DND-41 (cell line): ENCODE results near the gene GSE1.

Experiments used
- EZH2 ChIP-seq: IDR thresholded peaks from 3 replicates; pipeline ENCODE4 v1.6.1; 2012; ENCODE audit warnings: borderline replicate concordance, low read depth, mild to moderate bottlenecking, moderate library complexity, low read length, inconsistent platforms; ENCODE audit not compliant: severe bottlenecking
- TF ChIP-seq, protein P1 (sequence below): IDR thresholded peaks from 2 replicates; pipeline ENCODE4 v1.5.1; 2012; ENCODE audit warnings: borderline replicate concordance, low read length, moderate library complexity, mild to moderate bottlenecking; ENCODE audit not compliant: poor library complexity, severe bottlenecking; ENCODE audit errors: extremely low read depth

DNA sequence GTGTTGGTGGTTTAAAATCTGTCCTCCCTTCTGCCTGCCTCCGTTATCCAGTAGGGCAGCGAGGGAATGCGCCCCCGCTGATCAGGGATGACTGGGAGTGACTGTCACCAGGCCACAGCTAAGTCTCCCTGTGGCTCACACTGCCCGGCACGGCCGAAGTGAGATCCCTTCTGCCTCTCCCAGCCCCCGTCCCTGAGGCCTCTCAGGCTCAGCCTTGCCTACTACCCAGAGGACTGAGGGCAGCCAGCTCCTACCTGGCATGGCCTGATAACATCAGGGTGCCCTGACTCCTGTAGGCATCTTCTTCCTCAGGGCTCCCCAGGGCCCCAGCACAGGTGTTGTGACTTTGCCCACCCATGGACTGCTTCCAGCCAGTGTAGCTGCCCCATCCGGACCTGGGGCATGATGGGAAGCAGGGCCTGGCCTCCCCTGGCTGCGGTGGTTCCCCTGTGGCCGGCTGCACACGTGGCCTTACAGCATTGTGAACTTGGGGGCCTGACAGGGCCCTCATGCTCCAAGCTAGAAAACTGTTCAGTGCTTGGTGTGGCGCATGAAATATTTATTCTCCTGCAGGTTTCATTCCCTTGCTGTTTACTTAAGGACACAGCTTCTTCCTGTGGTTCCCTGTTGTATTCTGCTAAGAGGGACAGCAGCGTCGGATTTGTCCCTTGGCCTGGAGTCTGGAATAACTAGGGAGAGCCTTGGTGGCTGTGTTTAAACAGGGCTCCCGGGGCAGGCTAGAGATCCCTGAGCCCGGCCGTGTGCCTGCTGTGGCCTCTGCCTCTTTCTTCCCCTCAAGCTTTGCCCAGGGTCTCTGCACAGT lies 45.6 kb downstream of the GSE1 start:
- no peak for TF ChIP-seq EZH2
- TF ChIP-seq, protein P1, sequence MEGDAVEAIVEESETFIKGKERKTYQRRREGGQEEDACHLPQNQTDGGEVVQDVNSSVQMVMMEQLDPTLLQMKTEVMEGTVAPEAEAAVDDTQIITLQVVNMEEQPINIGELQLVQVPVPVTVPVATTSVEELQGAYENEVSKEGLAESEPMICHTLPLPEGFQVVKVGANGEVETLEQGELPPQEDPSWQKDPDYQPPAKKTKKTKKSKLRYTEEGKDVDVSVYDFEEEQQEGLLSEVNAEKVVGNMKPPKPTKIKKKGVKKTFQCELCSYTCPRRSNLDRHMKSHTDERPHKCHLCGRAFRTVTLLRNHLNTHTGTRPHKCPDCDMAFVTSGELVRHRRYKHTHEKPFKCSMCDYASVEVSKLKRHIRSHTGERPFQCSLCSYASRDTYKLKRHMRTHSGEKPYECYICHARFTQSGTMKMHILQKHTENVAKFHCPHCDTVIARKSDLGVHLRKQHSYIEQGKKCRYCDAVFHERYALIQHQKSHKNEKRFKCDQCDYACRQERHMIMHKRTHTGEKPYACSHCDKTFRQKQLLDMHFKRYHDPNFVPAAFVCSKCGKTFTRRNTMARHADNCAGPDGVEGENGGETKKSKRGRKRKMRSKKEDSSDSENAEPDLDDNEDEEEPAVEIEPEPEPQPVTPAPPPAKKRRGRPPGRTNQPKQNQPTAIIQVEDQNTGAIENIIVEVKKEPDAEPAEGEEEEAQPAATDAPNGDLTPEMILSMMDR = no peak
